22Rv1 (cell line): ENCODE results near the gene ADGRF1.

Source experiments
- H3K27ac ChIP-seq: fragments of 450-650 bp; 2 replicates; pipeline ENCODE4 v1.5.1; 2017
- ZFX ChIP-seq: fragments of 450-650 bp; IDR thresholded peaks from 2 replicates; pipeline ENCODE4 v1.6.1; 2017; ENCODE audit warnings: antibody characterized with exemption, borderline replicate concordance
- TF ChIP-seq, protein P1 (sequence below): fragments of 450-650 bp; IDR thresholded peaks from 2 replicates; pipeline ENCODE4 v1.5.1; 2017; ENCODE audit warnings: mild to moderate bottlenecking

Gene ADGRF1

GRCh38 chr6:46985943-46986342 is 56.2 kb downstream of the ADGRF1 start:
- TF ChIP-seq, protein P1, sequence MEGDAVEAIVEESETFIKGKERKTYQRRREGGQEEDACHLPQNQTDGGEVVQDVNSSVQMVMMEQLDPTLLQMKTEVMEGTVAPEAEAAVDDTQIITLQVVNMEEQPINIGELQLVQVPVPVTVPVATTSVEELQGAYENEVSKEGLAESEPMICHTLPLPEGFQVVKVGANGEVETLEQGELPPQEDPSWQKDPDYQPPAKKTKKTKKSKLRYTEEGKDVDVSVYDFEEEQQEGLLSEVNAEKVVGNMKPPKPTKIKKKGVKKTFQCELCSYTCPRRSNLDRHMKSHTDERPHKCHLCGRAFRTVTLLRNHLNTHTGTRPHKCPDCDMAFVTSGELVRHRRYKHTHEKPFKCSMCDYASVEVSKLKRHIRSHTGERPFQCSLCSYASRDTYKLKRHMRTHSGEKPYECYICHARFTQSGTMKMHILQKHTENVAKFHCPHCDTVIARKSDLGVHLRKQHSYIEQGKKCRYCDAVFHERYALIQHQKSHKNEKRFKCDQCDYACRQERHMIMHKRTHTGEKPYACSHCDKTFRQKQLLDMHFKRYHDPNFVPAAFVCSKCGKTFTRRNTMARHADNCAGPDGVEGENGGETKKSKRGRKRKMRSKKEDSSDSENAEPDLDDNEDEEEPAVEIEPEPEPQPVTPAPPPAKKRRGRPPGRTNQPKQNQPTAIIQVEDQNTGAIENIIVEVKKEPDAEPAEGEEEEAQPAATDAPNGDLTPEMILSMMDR, result no peak
- no peak for TF ChIP-seq ZFX
- no peak overlapping the region for H3K27ac ChIP-seq

DNA sequence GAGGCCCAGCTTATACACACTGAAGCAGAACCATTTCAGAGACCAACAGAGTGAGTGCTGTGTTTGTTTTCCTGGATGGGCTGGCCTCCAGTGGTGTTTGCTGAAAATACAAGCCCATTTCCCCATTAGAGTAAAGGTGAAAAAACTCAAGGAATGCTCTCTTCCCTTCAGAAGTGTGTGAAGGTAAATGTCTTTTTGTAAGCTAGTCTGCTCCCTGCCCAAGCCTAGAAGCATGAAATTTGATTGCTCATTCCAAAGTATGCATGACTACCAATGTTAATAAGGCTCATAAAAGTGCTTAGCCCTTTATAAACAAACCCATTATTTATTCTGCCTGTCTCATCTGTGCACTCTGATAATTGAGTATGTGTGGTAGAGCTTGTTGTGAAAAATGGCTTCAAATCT is 59.1 kb downstream of the ADGRF1 start:
- TF ChIP-seq, protein P1, result peak; percentile 29
- TF ChIP-seq ZFX, result no peak
- H3K27ac ChIP-seq, result peak overlapping the region; percentile 96

DNA sequence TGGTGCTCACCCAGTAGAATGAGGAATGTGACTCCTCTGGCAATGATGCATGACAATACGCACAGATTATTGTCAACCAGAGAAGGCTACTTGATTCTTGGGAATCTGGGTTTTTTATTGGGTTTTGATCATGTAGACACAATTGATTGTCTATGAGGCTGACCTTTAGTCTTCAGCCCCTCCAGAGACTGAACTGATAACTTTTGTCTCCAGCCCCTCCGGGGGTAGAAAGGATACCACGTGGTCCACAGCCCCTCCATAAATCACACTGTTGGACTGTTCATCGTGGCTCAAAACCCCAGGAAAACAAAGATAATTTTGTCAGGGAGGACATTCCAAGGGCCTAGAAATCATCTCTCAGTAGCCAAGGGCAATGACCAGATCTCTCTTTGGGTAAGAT is 62.9 kb downstream of the ADGRF1 start:
- TF ChIP-seq, protein P1, result no peak
- no peak for TF ChIP-seq ZFX
- peak overlapping the region; percentile 96 for H3K27ac ChIP-seq

DNA sequence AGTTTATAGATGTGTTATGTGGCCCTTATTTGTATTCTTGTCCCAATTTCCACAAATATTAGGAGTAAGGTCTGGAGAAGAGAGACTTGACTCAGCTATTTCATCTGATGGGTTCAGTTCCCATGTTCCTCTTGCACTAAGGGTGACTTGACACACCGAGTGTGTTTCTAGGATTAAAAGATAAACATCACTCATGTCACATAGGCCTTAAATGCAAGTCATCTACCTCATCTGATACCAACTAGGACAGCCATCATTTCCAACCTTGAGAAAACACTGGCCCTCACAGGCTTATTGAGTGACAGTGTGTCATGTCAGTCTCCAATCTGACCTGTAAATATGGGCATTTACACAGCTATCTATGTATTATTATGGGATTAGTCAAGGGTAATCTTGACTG is 67.3 kb downstream of the ADGRF1 start:
- no peak overlapping the region for H3K27ac ChIP-seq
- TF ChIP-seq ZFX, result no peak
- TF ChIP-seq, protein P1, result no peak

- TF ChIP-seq, protein P1, result no peak
- TF ChIP-seq ZFX, result no peak
- peak overlapping the region; percentile 67 for H3K27ac ChIP-seq
Observed at GRCh38 chr6:46973029-46973428, 69.1 kb downstream of the ADGRF1 start.

DNA sequence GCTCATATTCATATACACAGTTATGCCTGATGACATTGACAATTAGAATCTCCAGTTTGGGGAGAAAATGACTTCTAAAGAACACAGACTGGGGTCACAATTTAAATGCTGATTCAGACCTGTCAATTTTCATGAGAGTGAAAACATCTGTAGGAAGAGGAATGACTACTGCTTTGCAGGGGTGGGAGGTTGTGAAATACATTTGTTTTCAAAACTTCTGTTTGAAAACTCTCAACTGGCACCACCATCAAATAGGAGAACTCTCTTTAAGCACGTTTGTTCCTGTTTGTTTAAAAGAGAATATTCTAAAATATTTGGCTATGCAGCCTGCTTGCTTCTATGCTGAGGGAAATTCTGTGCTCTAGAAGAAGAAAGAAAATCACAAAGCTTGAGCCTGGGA is 69.6 kb downstream of the ADGRF1 start:
- peak overlapping the region; percentile 67 for H3K27ac ChIP-seq

DNA sequence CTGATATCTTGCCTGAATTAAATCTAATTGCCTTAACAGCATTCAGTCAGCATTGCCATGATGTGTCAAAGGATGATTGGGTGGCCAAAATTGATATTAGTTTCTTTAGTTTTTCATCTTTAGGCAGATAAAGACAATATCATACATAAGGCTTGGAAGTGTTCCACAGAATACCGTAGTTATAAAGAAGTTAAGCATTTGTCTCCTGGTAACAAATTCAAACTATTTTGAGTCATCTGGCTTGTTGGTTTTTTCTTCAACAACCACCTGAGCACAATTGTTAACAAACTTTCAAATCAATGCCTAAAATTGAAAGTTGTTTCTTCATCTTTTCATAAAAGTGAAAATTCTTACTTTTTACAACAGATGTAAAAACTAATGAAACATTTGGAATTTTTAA is 72.9 kb downstream of the ADGRF1 start:
- no peak for TF ChIP-seq ZFX
- TF ChIP-seq, protein P1, result no peak
- H3K27ac ChIP-seq, result no peak overlapping the region

More for the DNA sequence above, 69.6 kb downstream of the ADGRF1 start:
- TF ChIP-seq ZFX, result no peak
- TF ChIP-seq, protein P1, result no peak
